GM21576 (cell line): ENCODE results near the gene PRAMEF8.
"Not testable (repeated sequence)": the region's sequence is repeated elsewhere in the genome, so short reads cannot be mapped to it uniquely, and the experiment has no call there.

Experiments used
- ATAC-seq: cut with Tn5 transposase; IDR thresholded peaks from one replicate; pipeline ENCODE4 v1.9.1; 2021; ENCODE audit warnings: mild to moderate bottlenecking, moderate library complexity; ENCODE audit not compliant: unreplicated experiment

Gene PRAMEF8

DNA sequence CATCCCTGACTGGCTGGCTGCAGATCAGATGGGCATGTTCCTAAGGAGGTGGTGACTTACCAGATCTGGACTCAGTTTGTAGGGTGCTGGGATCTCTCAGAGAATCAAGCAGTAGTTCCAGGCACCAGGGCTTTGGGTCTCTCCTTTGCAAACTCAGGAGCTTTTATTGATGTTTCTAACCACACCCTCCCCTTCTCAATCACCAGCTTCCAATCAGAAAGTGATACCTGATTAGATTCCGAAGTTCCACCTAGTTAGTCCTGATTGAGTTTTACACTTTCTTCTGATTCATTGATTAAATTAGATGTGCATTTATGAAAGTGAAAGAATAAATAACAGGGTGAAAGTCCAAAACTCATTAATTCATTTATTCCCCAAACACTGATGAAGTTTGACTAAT, at the start of gene PRAMEF8:
PRAMEF8 (minus strand) TSS at position 101 of the 400 bp plus-strand sequence. CDS start 1,046 bp downstream, outside the sequence.
- not testable (repeated sequence) for ATAC-seq

DNA sequence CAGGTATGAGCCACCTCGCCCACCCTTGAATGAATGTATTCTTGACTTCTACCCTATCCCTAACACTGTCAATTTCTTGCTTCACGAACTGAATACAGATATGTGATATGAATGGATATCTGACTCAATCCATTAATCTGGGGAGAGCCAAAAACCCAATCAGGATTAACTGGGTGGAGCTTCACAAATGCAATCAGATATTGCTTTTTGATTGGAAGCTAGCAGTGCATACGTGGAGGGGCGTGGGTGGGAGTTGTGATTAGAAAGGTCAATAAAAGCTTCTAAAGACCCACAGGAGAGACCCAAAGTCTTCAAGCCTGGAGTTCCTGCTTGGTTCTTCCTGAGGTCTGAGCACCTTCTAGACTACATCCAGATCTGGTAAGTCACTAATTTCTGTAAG, 30.3 kb upstream of the PRAMEF8 start, which contains the start of gene PRAMEF15:
PRAMEF15 (plus strand) TSS at position 301 of the 400 bp plus-strand sequence. CDS start 2,827 bp downstream, outside the sequence.
- not testable (repeated sequence) for ATAC-seq

- ATAC-seq: not testable (repeated sequence)
Observed at GRCh38 chr1:13303239-13303638, 18.3 kb upstream of the PRAMEF8 start, which contains the start of gene PRAMEF33. Gene PRAMEF33, plus strand, starts transcription at chr1:13303539. Its CDS starts 2,416 bp downstream, at chr1:13305955.

DNA sequence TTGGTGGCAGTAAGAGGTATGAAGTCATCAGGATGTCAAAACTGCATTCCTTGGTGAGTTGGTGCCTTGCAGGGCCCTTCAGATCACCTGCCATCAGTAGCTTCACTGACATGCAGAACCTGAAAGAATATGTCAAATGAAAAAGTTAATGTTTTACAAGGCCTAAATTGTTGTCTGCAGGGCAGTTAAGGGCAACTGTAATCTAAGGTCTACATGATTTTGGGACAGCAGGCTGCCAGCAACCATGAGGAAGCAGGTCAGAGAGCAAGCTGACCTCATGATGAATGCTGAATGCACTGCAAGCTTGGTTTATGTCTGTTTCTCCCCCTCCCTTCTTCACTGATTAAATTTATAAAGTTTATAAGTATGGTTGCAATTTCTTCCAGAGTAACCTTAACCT, 17.3 kb upstream of the PRAMEF8 start:
- ATAC-seq: not testable (repeated sequence)

GRCh38 chr1:13298699-13299098, 13.8 kb upstream of the PRAMEF8 start:
- ATAC-seq: not testable (repeated sequence)

DNA sequence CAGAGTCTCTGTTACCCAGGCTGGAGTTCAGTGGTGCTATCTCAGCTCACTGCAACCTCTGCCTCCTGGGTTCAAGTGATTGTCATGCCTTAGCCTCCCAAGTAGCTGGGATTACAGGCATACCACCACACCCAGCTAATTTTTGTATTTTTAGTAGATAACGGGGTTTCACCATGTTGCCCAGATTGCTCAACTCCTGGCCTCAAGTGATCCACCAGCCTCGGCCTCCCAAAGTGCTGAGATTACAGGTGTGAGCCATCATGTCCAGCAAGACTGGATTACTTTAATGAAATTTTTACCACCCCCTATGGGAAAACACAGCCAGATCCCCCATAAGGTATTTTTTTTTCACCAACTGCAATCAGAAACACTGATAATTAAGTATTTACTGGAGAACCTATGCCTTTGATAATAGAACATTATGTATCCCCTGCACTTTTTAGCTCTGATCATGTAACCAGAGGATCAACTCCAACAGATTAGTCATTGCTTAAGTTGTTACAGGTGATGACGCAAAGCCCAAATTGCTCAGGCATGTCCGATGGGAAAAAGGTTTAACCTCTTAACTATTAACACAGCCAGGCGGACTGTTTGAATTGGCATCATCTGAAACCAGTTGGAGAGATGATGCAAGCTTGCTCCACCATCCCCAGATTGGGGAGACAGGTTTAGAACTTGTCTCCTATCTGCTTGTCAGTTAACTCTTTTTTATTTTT, 12.4 kb upstream of the PRAMEF8 start:
- ATAC-seq: not testable (repeated sequence)

GRCh38 chr1:13289030-13289429, 4.1 kb upstream of the PRAMEF8 start:
- ATAC-seq: not testable (repeated sequence)

DNA sequence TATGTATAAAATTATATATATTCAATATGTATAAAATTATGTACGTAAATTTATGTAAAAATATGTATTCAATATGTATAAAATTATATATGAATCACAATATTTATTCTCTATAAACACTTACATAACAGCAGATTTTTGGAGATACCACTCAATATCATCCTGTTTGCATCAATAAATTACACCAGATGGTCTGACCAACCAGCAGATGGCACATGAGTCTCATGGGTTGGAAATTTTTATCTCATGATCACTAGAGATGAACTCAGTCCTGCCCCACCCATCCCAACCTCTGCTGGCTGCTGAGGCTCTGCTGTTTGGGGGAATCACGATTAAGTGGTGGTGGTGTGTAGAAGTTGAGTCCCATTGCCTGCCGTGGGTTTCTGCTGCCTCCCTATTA, 5.3 kb downstream of the PRAMEF8 start:
- ATAC-seq: not testable (repeated sequence)

DNA sequence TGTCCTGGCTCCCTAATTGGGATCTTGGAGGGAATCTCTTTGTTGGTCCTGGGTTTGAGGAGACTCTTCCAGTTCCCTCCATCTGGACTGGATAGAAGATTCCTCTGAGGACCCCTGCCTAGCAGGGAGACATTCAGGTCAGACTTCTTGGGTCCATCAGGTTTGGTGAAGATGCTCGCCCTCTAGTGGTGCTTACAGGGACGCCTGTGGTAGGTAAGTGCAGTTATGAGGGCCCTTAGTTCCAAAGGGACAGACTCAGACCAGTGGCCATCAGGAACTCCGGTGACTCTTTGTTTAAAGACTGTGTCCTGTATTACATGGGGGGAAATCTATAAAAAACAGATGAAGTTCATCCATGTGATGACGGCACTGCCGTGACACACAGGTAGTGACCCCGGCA, 7.9 kb downstream of the PRAMEF8 start:
- not testable (repeated sequence) for ATAC-seq

DNA sequence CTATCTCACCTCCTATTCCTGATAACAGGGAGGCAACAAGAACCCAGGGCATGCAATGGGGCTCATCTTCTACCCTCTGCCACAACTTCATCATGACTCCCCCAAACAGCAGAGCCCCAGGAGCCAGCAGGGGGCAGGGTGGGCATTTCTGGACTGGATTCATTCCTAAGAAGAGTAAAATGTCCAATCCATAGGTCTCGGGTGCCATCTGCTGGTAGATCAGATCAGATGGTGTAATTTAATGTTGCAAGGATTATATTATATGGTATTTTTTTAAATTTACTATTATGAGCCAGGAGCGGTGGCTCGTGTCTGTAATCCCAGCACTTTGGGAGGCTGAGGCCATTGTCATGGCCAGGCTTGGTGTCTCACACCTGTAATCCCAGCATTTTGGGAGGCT, 19.8 kb downstream of the PRAMEF8 start:
- not testable (repeated sequence) for ATAC-seq

- ATAC-seq: not testable (repeated sequence)
Observed at GRCh38 chr1:13253898-13254297, 31.0 kb downstream of the PRAMEF8 start, which contains the start of gene PRAMEF5. Gene PRAMEF5, plus strand, starts transcription at chr1:13254198. Its CDS starts 5,071 bp downstream, at chr1:13259269.

GRCh38 chr1:13247122-13247521, 37.8 kb downstream of the PRAMEF8 start:
- not testable (repeated sequence) for ATAC-seq

DNA sequence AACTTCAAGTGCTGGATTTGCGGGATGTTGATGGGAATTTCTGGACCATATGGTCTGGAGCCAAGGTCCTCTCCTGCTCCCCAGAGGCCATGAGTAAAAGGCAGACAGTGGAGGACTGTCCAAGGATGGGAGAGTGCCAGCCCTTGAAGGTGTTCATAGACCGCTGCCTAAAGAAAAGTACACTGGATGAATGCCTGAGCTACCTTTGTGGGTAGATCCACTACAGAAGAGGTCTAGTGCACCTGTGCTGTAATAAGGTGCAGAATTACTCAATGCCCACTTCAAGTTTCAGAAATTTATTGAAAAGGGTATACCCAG, 38.4 kb downstream of the PRAMEF8 start:
- not testable (repeated sequence) for ATAC-seq

GRCh38 chr1:13245841-13246553, 38.9 kb downstream of the PRAMEF8 start:
- not testable (repeated sequence) for ATAC-seq

DNA sequence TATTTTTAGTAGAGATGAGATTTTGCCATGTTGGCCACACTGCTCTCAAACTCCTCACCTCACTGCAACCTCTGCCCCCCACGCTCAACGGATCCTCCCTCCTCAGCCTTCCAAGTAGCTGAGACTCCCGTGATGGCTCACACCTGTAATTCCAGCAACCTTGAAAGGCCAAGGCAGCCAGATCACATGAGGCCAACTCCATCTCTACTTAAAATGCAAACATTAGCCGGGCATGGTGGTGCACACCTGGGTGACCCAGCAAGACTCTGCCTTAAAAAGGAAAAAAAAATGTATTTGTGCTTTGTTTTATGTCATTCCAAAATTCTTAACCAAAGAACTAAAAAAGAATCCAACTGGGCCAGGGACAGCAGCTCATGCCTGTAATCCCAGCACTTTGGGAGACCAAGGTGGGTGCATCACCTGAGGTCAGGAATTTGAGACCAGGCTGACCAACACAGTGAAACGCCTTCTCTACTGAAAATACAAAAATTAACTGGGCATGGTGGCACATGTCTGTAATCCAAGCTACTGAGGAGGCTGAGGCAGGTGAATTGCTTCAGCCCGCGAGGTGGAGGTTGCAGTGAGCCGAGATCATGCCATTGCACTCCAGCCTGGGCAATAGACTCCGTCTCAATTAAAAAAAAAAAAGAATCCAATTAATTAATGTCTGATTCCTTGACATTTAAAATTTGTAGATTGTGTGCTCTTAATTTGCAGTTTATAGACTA, 41.2 kb downstream of the PRAMEF8 start:
- not testable (repeated sequence) for ATAC-seq

GRCh38 chr1:13239633-13240032, 45.3 kb downstream of the PRAMEF8 start:
- not testable (repeated sequence) for ATAC-seq

GRCh38 chr1:13237572-13237971, 47.4 kb downstream of the PRAMEF8 start:
- not testable (repeated sequence) for ATAC-seq

- not testable (repeated sequence) for ATAC-seq
Observed at GRCh38 chr1:13234057-13234456, 50.9 kb downstream of the PRAMEF8 start.

- ATAC-seq: not testable (repeated sequence)
Observed at GRCh38 chr1:13232056-13232455, 52.9 kb downstream of the PRAMEF8 start.
